ENCODE measurements around the gene ABCF2.

ABCF2 gene

DNA sequence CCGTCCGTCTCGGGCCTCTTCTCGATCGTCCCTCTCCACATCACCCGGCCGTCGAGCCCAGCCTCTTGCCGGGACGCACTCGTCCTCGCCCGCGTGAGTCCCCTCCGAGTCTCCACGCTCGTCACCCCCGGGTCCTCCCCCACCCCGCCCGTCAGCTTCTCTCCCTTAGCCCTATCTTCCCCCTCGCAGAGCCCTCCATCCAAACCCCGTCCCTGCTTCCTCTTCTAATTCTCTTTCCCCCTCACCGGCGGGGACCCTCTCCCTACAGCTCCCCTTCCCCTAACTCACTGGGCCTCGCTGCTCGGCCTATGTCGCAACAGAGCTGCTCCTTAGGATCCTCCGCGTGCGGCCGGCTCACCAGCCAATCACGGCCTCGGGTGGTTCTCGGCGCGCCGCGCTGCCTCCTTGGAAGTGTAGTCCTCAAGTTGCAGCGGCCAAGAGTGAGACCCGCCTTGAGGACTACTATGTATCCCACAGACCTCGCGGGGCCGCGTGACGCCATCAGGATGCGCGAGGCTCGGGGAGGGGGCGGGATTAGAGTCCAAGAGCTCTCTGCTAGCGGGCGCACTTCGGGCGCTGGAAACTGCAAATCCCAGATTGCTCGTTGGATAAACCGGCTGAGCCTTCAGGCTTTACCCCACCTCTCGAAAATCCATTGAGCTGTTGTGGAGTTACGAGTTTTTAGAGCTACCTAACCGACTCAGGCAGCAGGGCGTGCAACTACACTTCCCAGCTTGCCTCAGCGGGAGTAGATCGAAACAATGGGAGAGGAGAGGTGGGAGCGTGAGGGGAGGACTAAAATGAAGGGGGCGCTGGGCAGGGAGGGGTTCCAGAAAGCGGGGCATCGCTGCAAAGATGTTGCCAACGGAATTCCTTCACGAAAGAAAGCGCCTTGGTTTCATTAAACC, at the start of gene ABCF2:
TSS of gene ABCF2 (minus strand) at position 331 of the 908 bp plus-strand sequence. CDS start 747 bp downstream, outside the sequence.
- DNase-seq = peak; percentile 97

- no peak for DNase-seq
These were observed 49.0 kb upstream of the ABCF2 start for GRCh38 chr7:151275813-151276577.

DNA sequence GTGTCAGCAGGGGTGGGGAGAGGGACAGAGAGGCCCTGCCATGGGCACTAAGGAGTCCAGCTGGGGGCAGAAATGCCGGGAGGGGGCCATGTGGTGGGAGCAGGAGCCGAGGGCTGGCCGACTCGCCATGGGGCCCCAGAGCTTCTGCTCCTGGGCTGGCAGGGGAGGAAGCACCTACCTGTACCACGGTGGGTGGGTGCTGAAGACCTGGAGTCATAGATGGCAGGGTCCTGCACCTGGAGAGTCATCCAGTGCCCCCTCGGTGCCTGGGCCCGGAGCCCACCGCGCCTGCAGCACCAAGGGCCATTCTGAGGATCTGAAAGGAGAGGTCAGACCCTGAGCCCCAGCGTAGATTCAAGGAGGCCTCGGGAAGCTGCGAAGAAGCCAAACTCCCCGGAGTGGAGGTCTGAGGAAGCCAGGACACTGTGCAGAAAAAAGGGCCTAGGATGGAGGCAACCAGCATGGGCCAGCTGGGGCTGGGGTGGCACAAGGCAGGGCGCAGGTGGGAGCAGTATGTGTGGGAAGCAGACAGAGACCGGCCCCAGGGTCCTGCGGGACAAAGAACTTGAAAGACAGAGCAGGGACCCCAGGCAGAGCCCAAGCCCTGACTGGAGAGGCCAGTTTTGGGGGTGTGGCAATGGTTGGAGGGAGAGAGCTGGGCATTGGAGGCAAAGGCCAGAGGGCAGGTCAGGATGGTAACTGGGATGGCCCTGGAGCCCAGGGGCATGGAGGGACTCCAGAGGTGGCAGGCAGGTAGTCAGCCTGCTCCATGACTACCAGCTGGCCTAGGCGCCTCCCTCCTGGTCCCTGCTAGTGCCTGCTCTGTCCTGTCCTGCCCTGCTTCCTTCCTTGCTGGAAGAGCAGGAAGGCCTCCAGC, 48.2 kb upstream of the ABCF2 start:
- no peak for DNase-seq

DNA sequence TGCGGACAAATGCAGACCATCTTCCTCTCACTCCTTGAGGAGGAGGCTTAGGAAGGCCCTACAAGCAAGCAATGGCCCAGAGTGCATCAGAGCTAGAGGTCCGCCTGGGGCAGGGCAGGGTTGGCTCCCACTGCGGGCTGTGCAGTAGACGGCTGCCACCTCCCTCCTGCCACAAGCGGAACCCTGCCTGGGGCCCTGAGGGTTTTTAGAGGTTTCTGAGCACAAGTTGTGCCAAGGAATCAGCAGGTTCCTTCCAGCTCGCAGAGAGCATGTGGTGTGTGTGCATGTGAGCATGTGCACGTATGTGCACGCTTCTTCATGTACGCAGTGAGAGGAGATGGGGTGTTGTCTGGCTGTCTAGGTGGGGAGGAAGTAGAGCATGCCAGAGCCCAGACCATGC, 47.4 kb upstream of the ABCF2 start:
- DNase-seq = no peak

- DNase-seq = no peak
These were observed 46.8 kb upstream of the ABCF2 start for GRCh38 chr7:151273651-151274390.

DNA sequence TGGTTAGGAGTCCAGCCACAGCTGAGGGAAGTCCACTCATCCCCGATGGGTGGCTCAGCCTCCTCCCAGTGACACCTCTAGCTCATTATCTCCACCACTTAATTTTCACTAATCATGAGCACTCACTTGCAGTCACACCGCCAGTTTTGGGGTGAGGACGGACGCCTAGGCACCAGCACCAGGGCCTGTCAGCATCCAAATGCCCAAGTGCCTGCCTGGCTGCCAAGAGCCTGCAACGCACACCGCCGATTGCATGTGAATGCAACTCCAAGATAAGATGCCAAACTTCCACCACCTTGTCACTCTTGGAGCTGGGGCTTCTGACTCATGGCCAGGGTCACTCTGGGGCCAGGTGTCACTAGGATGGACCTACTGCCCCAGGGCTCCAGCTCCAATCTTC, 45.9 kb upstream of the ABCF2 start:
- DNase-seq = no peak

- DNase-seq = no peak
These were observed 45.4 kb upstream of the ABCF2 start for GRCh38 chr7:151272405-151272804.

- DNase-seq = no peak
These were observed 44.8 kb upstream of the ABCF2 start for GRCh38 chr7:151271699-151272355.

DNA sequence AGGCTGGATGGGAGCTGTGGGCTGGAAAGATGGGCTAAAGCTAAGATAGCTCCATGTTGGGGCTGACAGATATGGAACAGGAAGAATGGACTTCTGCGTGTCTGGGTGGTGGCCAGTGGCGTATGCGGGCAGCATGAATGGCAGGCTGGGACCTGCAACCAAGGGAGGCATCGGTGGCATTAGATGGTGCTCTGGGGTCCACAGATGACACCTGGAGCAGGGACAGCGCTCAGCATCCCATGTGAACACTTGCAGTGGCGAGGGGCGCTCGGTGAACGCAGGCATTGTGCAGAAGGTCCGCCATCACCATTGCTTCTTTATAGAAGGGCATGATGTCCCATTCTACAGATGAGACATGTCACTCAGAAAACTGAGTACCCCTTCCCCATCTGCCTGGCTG, 42.5 kb upstream of the ABCF2 start:
- DNase-seq = no peak

GRCh38 chr7:151265351-151265931, 38.4 kb upstream of the ABCF2 start:
- DNase-seq = no peak

DNA sequence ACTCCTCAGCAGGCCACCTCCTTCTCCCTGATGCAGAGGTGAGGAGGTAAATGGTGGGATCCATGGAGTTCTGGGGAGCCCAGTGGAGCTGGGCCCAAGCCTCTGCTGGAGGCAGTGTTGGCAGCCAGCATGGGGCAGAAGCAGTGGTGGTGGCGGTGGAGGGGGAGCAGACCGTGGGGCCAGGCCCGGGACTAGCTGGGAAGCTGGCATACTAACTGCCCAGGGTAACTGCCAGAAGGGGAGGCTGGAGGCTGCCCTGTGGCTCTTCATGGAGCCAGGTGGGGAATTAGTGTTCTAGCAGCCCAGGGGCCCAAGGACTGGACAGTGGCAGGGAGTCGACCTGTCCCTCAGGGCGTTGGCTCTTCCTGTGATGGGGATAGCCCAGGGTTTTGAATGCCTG, 37.6 kb upstream of the ABCF2 start:
- no peak for DNase-seq

GRCh38 chr7:151261529-151261928, 34.5 kb upstream of the ABCF2 start:
- DNase-seq = no peak

- no peak for DNase-seq
These were observed 33.9 kb upstream of the ABCF2 start for GRCh38 chr7:151260883-151261282.

DNA sequence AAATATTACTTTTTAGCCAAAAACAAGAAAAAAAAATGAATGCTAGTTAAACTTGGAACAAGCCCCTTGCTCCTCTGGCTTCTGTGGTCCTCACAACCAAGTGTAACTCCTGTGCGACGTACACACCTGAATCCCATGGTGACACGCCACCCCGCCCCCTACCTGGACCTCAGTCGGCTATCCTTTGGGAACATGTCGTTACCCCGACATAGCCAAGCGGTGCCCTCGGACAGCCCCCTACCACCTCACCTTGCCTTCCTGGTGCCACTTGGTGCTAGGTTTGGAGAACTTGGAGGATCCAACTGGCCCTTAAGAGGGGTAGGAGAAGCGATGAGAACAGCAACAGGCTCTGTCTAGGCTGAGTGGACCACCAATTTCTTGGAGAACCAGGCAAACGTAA, 33.5 kb upstream of the ABCF2 start:
- no peak for DNase-seq

DNA sequence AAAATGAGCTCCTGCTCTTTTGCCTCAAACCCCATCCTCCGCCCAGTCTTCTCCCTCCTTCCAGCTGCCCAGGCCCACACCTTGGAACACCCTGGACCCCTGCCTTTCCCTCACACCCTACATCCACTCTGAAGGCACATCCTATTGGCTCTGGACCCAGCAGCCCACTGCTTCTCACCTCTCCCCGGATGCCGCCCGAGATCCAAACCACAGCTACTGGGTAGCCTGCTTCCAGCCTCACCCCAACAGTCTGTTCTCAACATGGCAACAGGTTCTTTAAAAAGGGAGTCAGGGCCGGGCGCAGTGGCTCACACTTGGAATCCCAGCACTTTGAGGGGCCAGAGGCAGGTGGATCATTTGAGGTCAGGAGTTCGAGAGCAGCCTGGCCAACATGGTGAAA, 31.0 kb upstream of the ABCF2 start:
- no peak for DNase-seq

- no peak for DNase-seq
These were observed 29.5 kb upstream of the ABCF2 start for GRCh38 chr7:151256410-151257045.

GRCh38 chr7:151255390-151255789, 28.4 kb upstream of the ABCF2 start:
- DNase-seq = no peak

- no peak for DNase-seq
These were observed 27.8 kb upstream of the ABCF2 start for GRCh38 chr7:151254851-151255250.

- DNase-seq = no peak
These were observed 27.3 kb upstream of the ABCF2 start for GRCh38 chr7:151254316-151254715.

- DNase-seq = no peak
These were observed 26.1 kb upstream of the ABCF2 start for GRCh38 chr7:151252961-151253711.

Measured in stimulated activated CD4-positive, alpha-beta T cell treated with anti-CD3 and anti-CD28 coated beads, Interleukin-4, amount 100 ng/mL, for 1 hour (primary cell).